SJCRH30 (cell line): ENCODE results near the gene SLC5A9. TPM values are rescaled to one million over a fixed set of nuclear protein-coding genes. Genes with fewer than 3 reads are reported as not detected.

Experiments used
- DNase-seq, 2 experiments: peaks; one replicate each; pipeline ENCODE4 v3.0.0-alpha.2; 2015 to 2020
- H3K27ac ChIP-seq: fragments of 250-450 bp; sonication (Bioruptor Pico); 2 replicates; pipeline ENCODE4 v1.5.1; 2020; ENCODE audit warnings: mild to moderate bottlenecking, moderate library complexity
- H3K27me3 ChIP-seq: fragments of 250-450 bp; sonication (Bioruptor Pico); 2 replicates; pipeline ENCODE4 v1.5.1; 2020; ENCODE audit warnings: mild to moderate bottlenecking, moderate library complexity
- H3K36me3 ChIP-seq: fragments of 250-450 bp; sonication (Bioruptor Pico); 2 replicates; pipeline ENCODE4 v1.5.1; 2020; ENCODE audit warnings: mild to moderate bottlenecking, moderate library complexity
- H3K4me1 ChIP-seq: fragments of 250-450 bp; sonication (Bioruptor Pico); 2 replicates; pipeline ENCODE4 v1.5.1; 2020; ENCODE audit warnings: mild to moderate bottlenecking, moderate library complexity
- H3K4me3 ChIP-seq: fragments of 250-450 bp; sonication (Bioruptor Pico); 2 replicates; pipeline ENCODE4 v1.5.1; 2020; ENCODE audit warnings: mild to moderate bottlenecking, moderate library complexity
- H3K9me3 ChIP-seq: fragments of 250-450 bp; sonication (Bioruptor Pico); replicated peaks from 2 replicates; pipeline ENCODE4 v1.5.1; 2020; ENCODE audit warnings: mild to moderate bottlenecking, moderate library complexity
- total RNA-seq: library from RNA; depleted of rRNA; stranded (reverse); fragments of >200 nt; shearing (Covaris generic); gene quantifications from 2 replicates; pipeline ENCODE4 v1.2.3, GENCODE V29; 2014

The SLC5A9 gene
- total RNA-seq, 1 experiment from 2014 or later: not detected

DNA sequence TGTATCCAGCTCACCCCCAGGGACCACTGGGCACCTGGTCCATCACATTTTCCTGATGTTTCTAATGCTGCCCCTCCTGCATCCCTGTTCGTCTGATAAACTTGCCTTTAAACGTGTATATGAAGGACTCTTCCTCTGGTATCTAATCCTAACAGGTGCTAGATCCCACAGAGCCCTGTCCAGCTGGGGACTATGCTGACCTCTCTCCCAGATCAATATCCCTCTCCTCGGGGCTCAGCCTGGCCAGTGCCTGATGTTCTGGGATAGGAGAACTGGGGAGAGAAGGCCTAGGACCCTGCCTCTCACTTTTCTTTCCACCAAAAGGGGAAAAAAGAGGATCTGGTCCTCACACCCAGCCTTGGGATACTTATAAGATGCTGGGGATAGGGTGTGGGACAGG, 1.4 kb upstream of the SLC5A9 start:
- Histone ChIP-seq H3K27ac (no peak overlapping the region), H3K9me3 (no peaks in the 10 kb centered on the region), H3K4me1 (no peaks in the 10 kb centered on the region), H3K27me3 (peaks cover 5% of the 10 kb centered on the region), H3K4me3 (no peak overlapping the region), H3K36me3 (no peaks in the 10 kb centered on the region)
- no peak for DNase-seq

- Histone ChIP-seq H3K27ac (no peak overlapping the region), H3K4me3 (no peak overlapping the region), H3K9me3 (no peaks in the 10 kb centered on the region), H3K27me3 (peaks cover 5% of the 10 kb centered on the region), H3K36me3 (no peaks in the 10 kb centered on the region), H3K4me1 (no peaks in the 10 kb centered on the region)
- no peak for DNase-seq
Measured at GRCh38 chr1:48221657-48222056, 859 bp upstream of the SLC5A9 start.

DNA sequence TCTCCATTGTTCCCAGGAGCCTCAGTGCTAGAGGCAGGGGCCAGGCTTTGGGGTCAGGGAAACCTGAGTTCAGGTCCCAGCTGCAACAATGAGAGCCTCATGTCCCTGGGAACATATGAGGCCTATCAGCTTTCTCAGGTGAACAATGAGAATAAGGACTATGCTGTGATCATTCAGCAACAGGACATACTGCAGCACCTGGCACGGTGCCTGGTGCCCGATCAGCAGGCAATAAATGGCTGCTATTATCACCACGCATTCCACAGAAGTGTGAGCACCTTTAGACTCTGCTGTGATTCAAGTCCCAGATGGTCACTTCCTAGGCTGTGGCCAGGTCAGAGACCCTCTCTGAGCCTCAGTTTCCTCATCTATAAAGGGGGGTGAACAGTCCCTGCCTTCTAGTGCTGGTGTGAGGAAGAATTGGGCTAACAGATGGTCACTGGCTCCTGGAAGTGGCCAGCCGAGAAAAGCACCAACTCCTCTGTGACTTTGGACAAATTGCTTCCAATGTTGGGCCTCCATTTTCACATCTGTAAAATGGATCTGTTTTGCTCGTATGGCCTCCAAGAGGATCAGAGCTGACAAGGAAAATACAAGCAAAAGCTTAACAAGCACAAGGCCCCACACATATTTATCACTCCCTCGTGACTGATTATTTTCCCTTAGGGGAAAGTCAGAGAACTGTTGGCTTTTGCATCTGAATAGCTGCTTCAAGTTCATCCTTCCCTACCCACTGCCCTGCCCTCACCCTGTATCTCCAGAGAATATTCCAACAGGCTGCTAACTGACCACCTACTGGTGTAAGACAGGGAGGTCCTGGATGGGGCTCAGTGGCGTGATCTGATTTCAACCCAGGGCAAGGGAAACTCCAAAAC, 1.1 kb downstream of the SLC5A9 start:
- no peak for DNase-seq
- Histone ChIP-seq H3K4me3 (no peak overlapping the region), H3K36me3 (no peaks in the 10 kb centered on the region), H3K4me1 (no peaks in the 10 kb centered on the region), H3K27ac (no peak overlapping the region), H3K27me3 (peaks cover 2% of the 10 kb centered on the region), H3K9me3 (no peaks in the 10 kb centered on the region)

- peaks cover 2% of the 10 kb centered on the region for H3K27me3 ChIP-seq
- no peak overlapping the region for H3K27ac ChIP-seq
- DNase-seq: no peak
- H3K9me3 ChIP-seq: no peaks in the 10 kb centered on the region
- H3K4me3 ChIP-seq: no peak overlapping the region
- H3K36me3 ChIP-seq: no peaks in the 10 kb centered on the region
- H3K4me1 ChIP-seq: no peaks in the 10 kb centered on the region
Measured at GRCh38 chr1:48224791-48225190, 2.3 kb downstream of the SLC5A9 start.

DNA sequence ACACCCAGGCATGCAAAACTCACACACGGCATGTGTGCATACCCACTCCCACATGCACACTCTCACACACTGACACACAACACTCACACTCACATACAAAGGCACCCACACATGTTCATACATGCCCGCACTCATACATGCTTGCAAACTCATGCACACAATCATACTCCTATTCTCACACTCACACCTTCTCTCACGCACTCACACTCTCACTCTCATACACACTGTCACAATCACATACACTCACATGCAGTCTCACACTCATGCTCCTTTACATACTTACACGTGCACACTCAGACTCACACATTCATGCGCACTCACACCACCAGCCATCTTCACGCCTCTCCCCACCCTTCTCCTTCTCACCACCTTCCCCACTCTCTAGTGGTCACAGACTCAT, 3.1 kb downstream of the SLC5A9 start:
- H3K27me3 ChIP-seq: peaks cover 8% of the 10 kb centered on the region
- no peak overlapping the region for H3K4me3 ChIP-seq
- H3K4me1 ChIP-seq: no peaks in the 10 kb centered on the region
- no peak overlapping the region for H3K27ac ChIP-seq
- no peak for DNase-seq
- H3K36me3 ChIP-seq: no peaks in the 10 kb centered on the region
- no peaks in the 10 kb centered on the region for H3K9me3 ChIP-seq

GRCh38 chr1:48227165-48228013, 4.9 kb downstream of the SLC5A9 start:
- Histone ChIP-seq H3K4me1 (no peaks in the 10 kb centered on the region), H3K27ac (no peak overlapping the region), H3K4me3 (no peak overlapping the region), H3K36me3 (no peaks in the 10 kb centered on the region), H3K9me3 (no peaks in the 10 kb centered on the region), H3K27me3 (peaks cover 7% of the 10 kb centered on the region)
- DNase-seq: no peak

GRCh38 chr1:48228156-48228555, 5.6 kb downstream of the SLC5A9 start:
- Histone ChIP-seq H3K27ac (no peak overlapping the region), H3K36me3 (no peaks in the 10 kb centered on the region), H3K4me3 (no peak overlapping the region), H3K9me3 (no peaks in the 10 kb centered on the region), H3K27me3 (peaks cover 5% of the 10 kb centered on the region), H3K4me1 (no peaks in the 10 kb centered on the region)
- DNase-seq: no peak

DNA sequence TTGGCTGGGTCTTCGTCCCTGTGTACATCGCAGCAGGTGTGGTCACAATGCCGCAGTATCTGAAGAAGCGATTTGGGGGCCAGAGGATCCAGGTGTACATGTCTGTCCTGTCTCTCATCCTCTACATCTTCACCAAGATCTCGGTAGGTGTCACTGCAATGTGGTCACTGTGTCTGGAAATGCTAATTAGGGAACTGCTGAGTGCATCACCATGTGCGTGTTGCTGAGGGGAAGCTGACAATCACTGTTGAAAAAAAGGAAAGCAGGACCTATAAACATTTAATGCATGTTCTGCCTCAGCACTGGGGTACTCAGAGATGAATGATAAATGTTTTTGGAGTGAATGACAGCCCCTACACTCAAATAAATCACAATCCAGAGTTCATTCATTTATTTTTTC, 6.8 kb downstream of the SLC5A9 start:
- H3K36me3 ChIP-seq: no peaks in the 10 kb centered on the region
- peaks cover 10% of the 10 kb centered on the region; the same call in 1 of the 2 replicates for H3K27me3 ChIP-seq
- no peaks in the 10 kb centered on the region for H3K4me1 ChIP-seq
- H3K27ac ChIP-seq: no peak overlapping the region
- no peak for DNase-seq
- no peaks in the 10 kb centered on the region for H3K9me3 ChIP-seq
- no peak overlapping the region for H3K4me3 ChIP-seq

GRCh38 chr1:48230236-48230635, 7.7 kb downstream of the SLC5A9 start:
- no peak overlapping the region for H3K4me3 ChIP-seq
- no peak overlapping the region for H3K27ac ChIP-seq
- H3K9me3 ChIP-seq: no peaks in the 10 kb centered on the region
- no peak for DNase-seq
- no peaks in the 10 kb centered on the region for H3K36me3 ChIP-seq
- H3K27me3 ChIP-seq: peaks cover 10% of the 10 kb centered on the region; the same call in 1 of the 2 replicates
- H3K4me1 ChIP-seq: no peaks in the 10 kb centered on the region

DNA sequence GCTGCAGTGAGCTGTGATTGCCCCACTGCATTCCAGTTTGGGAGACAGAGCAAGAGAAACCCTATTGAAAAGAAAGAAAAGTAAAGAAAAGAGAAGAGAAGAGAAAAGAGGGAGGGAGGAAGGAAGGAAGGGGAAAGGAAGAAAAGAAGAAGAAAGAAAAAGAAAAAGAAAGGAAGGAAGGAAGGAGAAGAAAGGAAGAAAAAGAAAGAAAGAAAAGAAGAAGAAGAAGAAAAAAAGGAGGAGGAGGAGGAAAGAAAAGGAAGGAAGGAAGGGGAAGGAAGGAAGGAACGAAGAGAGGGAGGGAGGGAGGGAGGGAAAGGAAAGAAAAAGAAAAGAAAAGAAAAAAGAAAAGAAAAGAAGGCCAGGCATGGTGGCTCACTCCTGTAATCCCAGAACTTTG, 10.2 kb downstream of the SLC5A9 start:
- no peak for DNase-seq
- no peak overlapping the region for H3K27ac ChIP-seq
- H3K4me3 ChIP-seq: no peak overlapping the region
- peaks cover 16% of the 10 kb centered on the region for H3K27me3 ChIP-seq
- H3K4me1 ChIP-seq: no peaks in the 10 kb centered on the region
- no peaks in the 10 kb centered on the region for H3K9me3 ChIP-seq
- H3K36me3 ChIP-seq: no peaks in the 10 kb centered on the region

GRCh38 chr1:48233666-48234485, 11.4 kb downstream of the SLC5A9 start:
- no peaks in the 10 kb centered on the region for H3K4me1 ChIP-seq
- no peak for DNase-seq
- peaks cover 16% of the 10 kb centered on the region for H3K27me3 ChIP-seq
- no peaks in the 10 kb centered on the region for H3K36me3 ChIP-seq
- H3K9me3 ChIP-seq: no peaks in the 10 kb centered on the region
- no peak overlapping the region for H3K4me3 ChIP-seq
- no peak overlapping the region for H3K27ac ChIP-seq

- DNase-seq: no peak
- Histone ChIP-seq H3K36me3 (no peaks in the 10 kb centered on the region), H3K27me3 (peaks cover 10% of the 10 kb centered on the region; the same call in 1 of the 2 replicates), H3K9me3 (no peaks in the 10 kb centered on the region), H3K27ac (no peak overlapping the region), H3K4me1 (no peaks in the 10 kb centered on the region), H3K4me3 (no peak overlapping the region)
Measured at GRCh38 chr1:48235652-48236051, 13.1 kb downstream of the SLC5A9 start.

GRCh38 chr1:48236716-48237470, 14.4 kb downstream of the SLC5A9 start:
- no peak overlapping the region for H3K27ac ChIP-seq
- DNase-seq: peak in 1 of 2 experiments; percentile 49

GRCh38 chr1:48242141-48242736, 19.7 kb downstream of the SLC5A9 start:
- DNase-seq: no peak
- H3K27me3 ChIP-seq: no peaks in the 10 kb centered on the region; the same call in 1 of the 2 replicates
- H3K4me3 ChIP-seq: no peak overlapping the region

More at GRCh38 chr1:48236716-48237470, 14.4 kb downstream of the SLC5A9 start:
- Histone ChIP-seq H3K36me3 (no peaks in the 10 kb centered on the region), H3K4me3 (no peak overlapping the region), H3K27me3 (peaks cover 10% of the 10 kb centered on the region; the same call in 1 of the 2 replicates), H3K4me1 (no peaks in the 10 kb centered on the region), H3K9me3 (no peaks in the 10 kb centered on the region)

More at GRCh38 chr1:48242141-48242736, 19.7 kb downstream of the SLC5A9 start:
- Histone ChIP-seq H3K4me1 (no peaks in the 10 kb centered on the region), H3K9me3 (no peaks in the 10 kb centered on the region), H3K36me3 (no peaks in the 10 kb centered on the region), H3K27ac (no peak overlapping the region)
